Right lobe of liver (tissue), 4 donors: ENCODE measurements around the gene TPRN.

Source experiments
- CTCF ChIP-seq, 4 donors: fragments of 200-600 bp in 3 of 4; fragments of 450-650 bp in 1 of 4; IDR thresholded peaks; one replicate each; pipeline versions ENCODE4 v1.5.1 to v1.8.0; 2016 to 2022; ENCODE audit warnings: antibody characterized with exemption in 4 of 4, mild to moderate bottlenecking in 2 of 4
- POLR2A ChIP-seq: fragments of 450-650 bp; IDR thresholded peaks from one replicate; pipeline ENCODE4 v1.6.1; 2017; ENCODE audit warnings: antibody characterized with exemption, mild to moderate bottlenecking
- donor health status: DM: no; HTN: no; CAD: no.
- donor health status: DM: no; HTN: no; CAD: no.
- donor health status: DM: no; HTN: yes; CAD: no.

DNA sequence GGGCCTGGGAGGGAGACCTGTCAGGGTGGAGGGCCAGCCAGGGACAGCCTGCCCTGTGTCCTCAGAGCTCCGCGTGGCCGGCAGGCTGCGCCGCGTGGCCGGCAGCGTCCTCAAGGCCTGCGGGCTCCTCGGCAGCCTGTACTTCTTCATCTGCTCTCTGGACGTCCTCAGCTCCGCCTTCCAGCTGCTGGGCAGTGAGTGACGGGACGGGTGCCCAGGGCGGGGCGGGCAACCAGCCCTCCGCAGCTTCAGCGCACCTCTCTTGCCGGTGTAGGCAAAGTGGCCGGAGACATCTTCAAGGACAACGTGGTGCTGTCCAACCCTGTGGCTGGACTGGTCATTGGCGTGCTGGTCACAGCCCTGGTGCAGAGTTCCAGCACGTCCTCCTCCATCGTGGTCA is 32.0 kb upstream of the TPRN start:
- TF ChIP-seq CTCF (IDR thresholded peaks at IDR 0.05): no peak
- TF ChIP-seq POLR2A: no peak
